Natural killer cell (primary cell): Measurements from ENCODE around the gene PRKCQ. TPM values are rescaled to one million over a fixed set of nuclear protein-coding genes. Genes with fewer than 3 reads are reported as not detected.
"Not testable (repeated sequence)": the region's sequence is repeated elsewhere in the genome, so short reads cannot be mapped to it uniquely, and the experiment has no call there.

ENCODE experiments used
- ATAC-seq, 3 donors: fragments of 150-1000 bp in 2 of 3; fragments of 200-7000 bp in 1 of 3; cut with Tn5 transposase; 1 replicate in 1 of 3; 2 replicates in 2 of 3; pipeline ENCODE4 v1.10.0; 2021; ENCODE audit warnings: mild to moderate bottlenecking in 2 of 3, moderate library complexity in 2 of 3
- DNase-seq, 2 donors: peaks; one replicate each; pipeline versions ENCODE4 v3.0.0 to v3.0.0-alpha.2; 2013 to 2021; ENCODE audit warnings: mixed read lengths in 1 of 2
- H3K27ac ChIP-seq: one replicate; pipeline ENCODE4 v1.5.1; 2013; ENCODE audit warnings: mild to moderate bottlenecking, low read length
- H3K27me3 ChIP-seq: one replicate; pipeline ENCODE4 v1.6.1; 2013; ENCODE audit warnings: low read length; ENCODE audit not compliant: control insufficient read depth, insufficient read depth
- H3K36me3 ChIP-seq: one replicate; pipeline ENCODE4 v1.6.1; 2013; ENCODE audit warnings: low read length; ENCODE audit not compliant: control insufficient read depth, insufficient read depth
- H3K4me1 ChIP-seq: one replicate; pipeline ENCODE4 v1.6.1; 2013; ENCODE audit warnings: low read length; ENCODE audit not compliant: control insufficient read depth, insufficient read depth
- H3K4me3 ChIP-seq: one replicate; pipeline ENCODE4 v1.5.1; 2013; ENCODE audit warnings: low read length
- H3K9me3 ChIP-seq: one replicate; pipeline ENCODE4 v1.6.1; 2013; ENCODE audit warnings: low read length; ENCODE audit not compliant: control insufficient read depth, insufficient read depth
- H3K27ac Mint-ChIP-seq, 2 donors: one replicate each; pipeline ENCODE4 v1.8.0; 2022; ENCODE audit warnings: mild to moderate bottlenecking in 2 of 2, mixed read lengths in 2 of 2, moderate library complexity in 1 of 2
- H3K27me3 Mint-ChIP-seq, 2 donors: one replicate each; pipeline ENCODE4 v1.8.0; 2022; ENCODE audit warnings: low read depth in 2 of 2, mixed read lengths in 2 of 2
- H3K36me3 Mint-ChIP-seq: one replicate; pipeline ENCODE4 v1.8.0; 2022; ENCODE audit warnings: mixed read lengths
- H3K4me1 Mint-ChIP-seq, 2 donors: one replicate each; pipeline ENCODE4 v1.8.0; 2022; ENCODE audit warnings: mixed read lengths in 2 of 2
- H3K4me3 Mint-ChIP-seq: one replicate; pipeline ENCODE4 v1.8.0; 2022; ENCODE audit warnings: mild to moderate bottlenecking, moderate library complexity, mixed read lengths
- H3K9me3 Mint-ChIP-seq, 2 donors: one replicate each; pipeline ENCODE4 v1.8.0; 2022; ENCODE audit warnings: mixed read lengths in 2 of 2
- CTCF ChIP-seq: fragments of 200-600 bp; IDR thresholded peaks from one replicate; pipeline ENCODE4 v1.8.0; 2022; ENCODE audit warnings: antibody characterized with exemption
- WGBS: methylation state at CpG from one replicate; pipeline ENCODE4 v1.1.7; 2013; ENCODE audit warnings: missing lambda C conversion rate; ENCODE audit not compliant: insufficient coverage; 5-methylcytosine and 5-hydroxymethylcytosine counted together
- intact Hi-C: fragments of 100-400 bp; cut with micrococcal nuclease; formaldehyde crosslinking; loops from one replicate; pipeline ENCODE4 v1.14.2; 2022
- total RNA-seq, 4 donors: library from RNA; stranded (reverse); fragments of 120-200 nt in 1 of 4; gene quantifications; one replicate each; pipeline versions ENCODE4 v1.2.3 to v1.2.4, GENCODE V29; 2013 to 2022

PRKCQ gene
- total RNA-seq, 3 donors from 2014 or later (not counting 1 experiment from before 2014, with no cell fraction given) = 46.5 to 69.5 (median 61.3) TPM

GRCh38 chr10:6473901-6474370 lies 106.1 kb downstream of the PRKCQ start:
- Mint-ChIP-seq H3K9me3 (peaks cover 0 to 3% of the 10 kb centered on the region in 2 donors), H3K27me3 (no peaks in the 10 kb centered on the region), H3K4me3 (peak overlapping the region; percentile 94), H3K36me3 (peaks cover 23% of the 10 kb centered on the region), H3K4me1 (peaks cover 51 to 64% of the 10 kb centered on the region in 2 donors), H3K27ac (peak overlapping the region; percentile 99)
- ATAC-seq = peak; percentile 78 to 86 (median 83)
- peaks cover 25% of the 10 kb centered on the region for H3K36me3 ChIP-seq
- DNase-seq = peak; percentile 34 to 81
- peak overlapping the region; percentile 97 for H3K27ac ChIP-seq
- H3K9me3 ChIP-seq = no peaks in the 10 kb centered on the region
- peaks cover 21% of the 10 kb centered on the region for H3K4me1 ChIP-seq
- intact Hi-C loops = loop anchor here (1.0 to 10.0 kb wide), 7 partner anchors 8 to 791 kb away; partner anchors contain the start of gene PRKCQ
- H3K27me3 ChIP-seq = no peaks in the 10 kb centered on the region
- 9% methylated on average over 5 of the region's 6 CpGs for WGBS
- no peak for TF ChIP-seq CTCF
- peak overlapping the region; percentile 39 for H3K4me3 ChIP-seq

- intact Hi-C loops = loop anchor here (1.0 to 10.0 kb wide), 6 partner anchors 9 to 791 kb away; partner anchors contain the start of gene PRKCQ
- 11% methylated on average over 7 of the region's 7 CpGs for WGBS
- Histone ChIP-seq H3K4me3 (peak overlapping the region; percentile 39), H3K9me3 (no peaks in the 10 kb centered on the region), H3K27ac (peak overlapping the region; percentile 97), H3K27me3 (no peaks in the 10 kb centered on the region), H3K4me1 (peaks cover 21% of the 10 kb centered on the region), H3K36me3 (peaks cover 22% of the 10 kb centered on the region)
- ATAC-seq = peak; percentile 79 to 90 (median 88)
- Mint-ChIP-seq H3K4me1 (peaks cover 51 to 64% of the 10 kb centered on the region in 2 donors), H3K27me3 (no peaks in the 10 kb centered on the region), H3K27ac (peak overlapping the region; percentile 99), H3K9me3 (peaks cover 0 to 3% of the 10 kb centered on the region in 2 donors), H3K36me3 (peaks cover 18% of the 10 kb centered on the region), H3K4me3 (peak overlapping the region; percentile 81)
- TF ChIP-seq CTCF = peak; percentile 34
- DNase-seq = peak; percentile 31 to 92
Measured at GRCh38 chr10:6473430-6473829, 106.6 kb downstream of the PRKCQ start.

GRCh38 chr10:6472710-6473005 lies 107.4 kb downstream of the PRKCQ start:
- not testable (repeated sequence) for ATAC-seq, H3K9me3 ChIP-seq, H3K4me3 ChIP-seq, DNase-seq, H3K9me3 Mint-ChIP-seq, H3K27me3 Mint-ChIP-seq, H3K27me3 ChIP-seq
- Histone ChIP-seq H3K36me3 (peaks cover 21% of the 10 kb centered on the region), H3K27ac (peak overlapping the region; percentile 97), H3K4me1 (peaks cover 21% of the 10 kb centered on the region)
- Mint-ChIP-seq H3K36me3 (peaks cover 17% of the 10 kb centered on the region), H3K4me3 (peak overlapping the region; percentile 81), H3K4me1 (peaks cover 51 to 64% of the 10 kb centered on the region in 2 donors), H3K27ac (peak overlapping the region; percentile 99)
- WGBS = 74% methylated on average over 7 of the region's 7 CpGs
- intact Hi-C loops = loop anchor here (1.0 to 10.0 kb wide), 6 partner anchors 10 to 792 kb away; partner anchors contain the start of gene PRKCQ

- no peak for DNase-seq
- WGBS = 98% methylated on average over 8 of the region's 11 CpGs
- Histone ChIP-seq H3K27ac (no peak overlapping the region), H3K9me3 (no peaks in the 10 kb centered on the region), H3K4me1 (peaks cover 21% of the 10 kb centered on the region), H3K4me3 (no peak overlapping the region), H3K27me3 (no peaks in the 10 kb centered on the region), H3K36me3 (peaks cover 24% of the 10 kb centered on the region)
- Mint-ChIP-seq H3K27me3 (no peaks in the 10 kb centered on the region), H3K27ac (peak overlapping the region; percentile 99), H3K36me3 (peaks cover 14% of the 10 kb centered on the region), H3K9me3 (peaks cover 0 to 3% of the 10 kb centered on the region in 2 donors), H3K4me3 (peak overlapping the region; percentile 43), H3K4me1 (peaks cover 56 to 68% of the 10 kb centered on the region in 2 donors)
- intact Hi-C loops = loop anchor here (10.0 kb wide), 1 partner anchor 794 kb away; no protein-coding TSS in a partner anchor
- ATAC-seq = no peak
- no peak for TF ChIP-seq CTCF
Measured at GRCh38 chr10:6470894-6471618, 109.0 kb downstream of the PRKCQ start.
